Right ventricle myocardium superior (tissue), 1 donor: ENCODE measurements around the gene SGCD. TPM values are rescaled to one million over a fixed set of nuclear protein-coding genes. Genes with fewer than 3 reads are reported as not detected.

Experiments
- ATAC-seq: fragments of 200-7000 bp; cut with Tn5 transposase; one replicate; pipeline ENCODE4 v1.9.1; 2020; ENCODE audit warnings: mild to moderate bottlenecking; ENCODE audit not compliant: poor library complexity
- DNase-seq: peaks from one replicate; pipeline ENCODE4 v3.0.0-alpha.2; 2020
- intact Hi-C: fragments of 100-400 bp; cut with DNase I; formaldehyde crosslinking; loops from one replicate; pipeline ENCODE4 v1.11.2; 2022
- total RNA-seq: library from RNA; stranded (reverse); fragmentation: NEBNext Ultra II Directional; extraction: Animal tissue kit (Norgen Biotek cat#: 25700); gene quantifications from one replicate; pipeline ENCODE4 v1.2.1, GENCODE V29; 2021
- donor health status: DM: no; HTN: yes; CAD: no; lungs with severe emphysema.

Gene SGCD
- total RNA-seq, 1 donor from 2014 or later: 81.5 TPM

DNA sequence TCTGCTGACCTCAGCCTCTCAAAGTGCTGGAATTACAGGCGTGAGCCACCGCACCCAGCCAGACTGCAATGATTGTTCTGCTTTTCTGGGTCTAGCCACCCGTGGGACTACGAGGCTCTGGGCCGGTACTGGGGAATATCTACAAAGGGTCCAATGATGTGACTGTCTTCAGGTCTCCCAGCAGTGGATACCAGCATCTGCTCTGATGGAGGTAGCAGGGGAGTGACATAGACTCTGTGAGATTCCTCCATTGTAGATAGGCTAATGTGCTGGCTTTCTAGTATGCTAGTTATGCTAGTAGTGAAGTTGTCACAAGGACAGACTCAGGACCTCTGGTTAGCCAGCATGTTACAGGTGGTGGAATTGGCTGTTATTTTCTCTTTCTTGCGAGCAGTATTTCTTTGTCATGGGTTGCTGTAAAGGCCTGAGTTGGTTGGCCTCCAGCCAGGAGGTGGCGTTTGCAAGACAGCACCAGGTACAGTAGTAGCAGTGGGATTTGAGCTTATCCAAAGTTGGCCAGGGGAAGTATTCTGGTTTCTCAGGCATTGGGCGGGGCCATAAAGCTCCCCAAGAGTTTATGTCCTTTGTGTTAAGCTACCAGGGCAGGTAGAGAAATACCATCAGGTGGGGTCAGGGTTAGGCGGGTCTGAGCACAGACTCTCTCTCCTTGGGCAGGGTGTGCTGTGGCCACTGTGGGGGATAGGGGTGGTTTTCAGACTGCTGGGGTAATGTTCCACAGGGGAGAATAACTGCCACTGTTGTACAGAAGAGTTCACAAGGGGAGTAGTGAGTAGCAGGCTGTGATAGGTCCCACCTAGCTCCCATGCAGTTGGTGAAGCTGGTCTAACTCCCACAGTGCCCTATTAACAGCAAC lies 105.2 kb downstream of the SGCD start:
- intact Hi-C loops: no loop called here
- peak; percentile 43 for DNase-seq
- ATAC-seq: peak; percentile 25

DNA sequence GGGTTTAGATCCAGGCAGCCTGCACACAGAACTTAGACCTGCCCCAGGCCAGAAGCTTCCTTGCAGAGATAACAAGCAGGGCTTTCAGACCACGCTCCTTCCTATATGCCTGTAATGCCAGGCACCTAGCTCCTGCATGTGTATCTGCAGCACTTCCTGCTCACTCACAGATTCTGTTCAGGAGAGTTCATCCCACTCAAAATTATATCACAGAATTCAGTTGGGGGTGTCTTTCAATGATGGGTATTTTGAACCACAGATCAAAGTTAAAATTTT lies 105.8 kb downstream of the SGCD start:
- ATAC-seq: no peak
- DNase-seq: no peak
- intact Hi-C loops: no loop called here

DNA sequence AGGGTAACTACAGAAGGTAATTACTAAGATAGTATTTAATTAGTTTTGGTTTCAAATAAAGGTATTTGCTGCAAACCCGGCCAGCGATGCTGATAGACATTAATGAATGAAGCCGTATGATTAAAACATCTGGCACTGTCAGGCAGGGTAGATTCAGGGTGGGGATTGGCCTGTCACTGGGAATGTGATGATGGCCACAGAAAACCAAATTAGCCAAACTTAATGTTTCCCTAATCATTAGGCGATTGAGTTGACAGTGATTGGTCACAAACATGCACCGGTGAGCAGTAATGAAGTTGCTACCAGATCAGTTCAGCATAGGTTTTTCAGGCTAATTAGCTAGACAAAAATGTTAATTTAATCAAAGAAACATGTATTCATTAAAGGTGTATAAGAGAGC lies 107.5 kb downstream of the SGCD start:
- DNase-seq (no peak), ATAC-seq (no peak)
- intact Hi-C loops: no loop called here

DNA sequence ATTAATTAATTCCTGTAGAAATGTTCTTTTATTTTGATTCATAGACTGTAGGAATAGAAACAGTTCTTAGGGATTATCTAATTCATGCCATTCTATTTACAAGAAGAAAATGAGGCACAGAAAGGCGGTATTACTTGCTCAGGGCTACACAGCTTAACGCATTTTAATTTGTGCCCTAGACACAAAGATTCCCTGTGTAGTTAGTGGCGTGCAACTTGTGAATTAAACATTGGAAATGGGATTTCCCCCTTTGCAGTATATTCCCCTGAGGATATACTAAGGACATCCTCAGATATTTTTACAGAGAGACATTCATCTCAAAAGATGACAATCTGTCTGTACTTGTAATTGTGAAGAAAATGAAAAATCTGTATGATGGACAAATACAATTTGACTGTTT lies 108.1 kb downstream of the SGCD start:
- DNase-seq: no peak

DNA sequence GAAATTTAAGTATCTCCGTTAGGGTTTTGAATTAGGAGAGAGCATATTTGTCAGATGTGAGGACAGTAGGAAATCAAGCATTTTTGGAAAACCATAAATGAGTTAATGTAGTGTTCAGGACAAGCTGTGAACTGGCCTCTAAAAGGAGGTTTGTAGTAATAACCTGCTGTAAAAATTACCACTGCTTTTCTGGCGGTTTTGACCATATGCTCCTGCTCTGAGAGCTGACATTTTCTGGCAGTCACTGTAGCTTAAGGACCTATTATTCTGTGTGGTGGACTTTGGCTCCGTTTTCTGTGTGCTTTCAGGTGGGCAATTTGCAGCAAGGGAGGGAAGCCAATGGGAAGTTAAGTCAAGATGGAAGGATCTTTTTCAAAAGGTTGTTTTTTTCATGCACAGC lies 111.1 kb downstream of the SGCD start:
- DNase-seq (no peak), ATAC-seq (no peak)
- intact Hi-C loops: no loop called here

More for the DNA sequence above, 108.1 kb downstream of the SGCD start:
- intact Hi-C loops: no loop called here
- no peak for ATAC-seq

DNA sequence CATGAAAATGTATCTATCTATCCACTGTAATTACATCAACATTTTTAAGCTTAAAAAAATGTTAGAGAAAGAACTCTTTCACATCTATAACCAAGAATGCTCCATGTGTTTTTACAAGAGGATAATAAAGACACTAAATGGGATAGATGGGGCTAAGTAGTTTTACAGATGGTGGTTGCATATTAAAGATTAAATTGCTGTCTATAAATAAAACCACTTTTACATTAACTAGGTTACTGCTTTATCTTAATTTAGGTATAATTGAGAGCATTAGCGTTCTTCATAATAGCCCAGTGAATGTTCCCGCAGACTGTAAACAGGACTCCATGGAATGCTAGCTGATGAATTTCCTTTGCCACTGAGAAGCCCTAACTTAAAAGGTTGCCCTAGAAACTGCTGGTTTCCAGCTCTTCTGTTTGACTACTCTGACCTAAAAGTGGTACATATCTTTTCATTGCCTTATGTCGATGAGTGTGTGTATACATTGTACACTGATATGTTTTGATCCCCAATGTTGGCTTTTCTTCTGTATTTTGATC lies 117.9 kb downstream of the SGCD start:
- ATAC-seq: no peak
- no peak for DNase-seq
- intact Hi-C loops: no loop called here

DNA sequence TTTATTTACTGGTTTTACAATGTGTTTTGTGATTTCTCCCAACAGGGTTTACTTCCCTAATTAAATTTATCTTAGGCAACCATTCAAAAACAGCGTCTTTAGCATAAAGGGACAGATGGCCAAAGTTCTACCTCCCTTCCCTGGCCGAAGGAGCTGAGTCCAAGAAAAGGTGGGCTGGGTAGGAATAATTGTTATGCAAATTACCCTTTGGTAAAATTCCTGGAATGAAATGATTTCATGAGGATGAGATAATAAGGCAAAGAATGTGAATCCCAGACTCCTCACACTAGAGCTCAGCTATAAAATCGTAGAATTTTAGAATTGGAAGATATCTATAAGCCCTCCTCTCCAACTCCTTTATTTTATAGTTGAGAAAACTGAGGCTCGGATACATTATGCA lies 119.6 kb downstream of the SGCD start:
- DNase-seq (no peak), ATAC-seq (no peak)
- intact Hi-C loops: no loop called here

DNA sequence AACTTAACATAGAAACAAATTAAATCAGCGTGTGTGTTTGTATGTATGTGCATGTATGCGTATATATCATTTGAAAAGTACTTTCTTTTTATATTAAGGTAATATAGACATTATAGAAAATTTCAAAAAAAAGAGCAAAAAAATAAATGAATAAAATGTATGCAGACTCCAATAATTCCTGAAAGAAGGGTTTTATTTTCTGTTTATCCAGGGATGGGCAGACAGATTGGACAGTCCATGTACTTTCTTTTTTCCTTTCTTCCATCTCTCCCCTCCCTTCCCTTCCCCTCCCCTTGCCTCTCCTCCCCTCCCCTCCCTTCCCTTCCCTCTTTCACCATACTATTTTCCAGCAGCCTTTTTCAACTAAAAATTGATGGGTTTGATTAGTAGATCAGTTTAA lies 123.8 kb downstream of the SGCD start:
- intact Hi-C loops: no loop called here
- ATAC-seq (no peak), DNase-seq (no peak)

DNA sequence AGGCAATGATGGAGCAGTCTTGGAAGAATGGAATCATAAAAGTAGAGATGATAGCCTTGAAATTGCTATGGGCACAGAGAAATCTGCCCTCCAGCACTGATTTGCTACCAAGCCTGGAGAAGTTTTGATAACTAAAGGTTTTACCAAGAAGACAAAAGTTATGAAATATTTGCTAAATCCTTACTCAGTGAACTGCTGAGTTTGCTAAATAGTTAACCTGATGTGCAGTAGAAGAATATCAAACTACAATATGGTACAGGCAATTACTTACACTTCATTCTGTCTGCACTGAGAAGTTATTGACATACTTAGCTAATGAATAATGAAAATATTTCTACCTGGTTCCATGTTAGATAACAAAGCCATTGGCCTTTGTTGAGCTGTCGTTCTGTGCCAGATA lies 124.5 kb downstream of the SGCD start:
- DNase-seq (no peak), ATAC-seq (no peak)
- intact Hi-C loops: no loop called here

DNA sequence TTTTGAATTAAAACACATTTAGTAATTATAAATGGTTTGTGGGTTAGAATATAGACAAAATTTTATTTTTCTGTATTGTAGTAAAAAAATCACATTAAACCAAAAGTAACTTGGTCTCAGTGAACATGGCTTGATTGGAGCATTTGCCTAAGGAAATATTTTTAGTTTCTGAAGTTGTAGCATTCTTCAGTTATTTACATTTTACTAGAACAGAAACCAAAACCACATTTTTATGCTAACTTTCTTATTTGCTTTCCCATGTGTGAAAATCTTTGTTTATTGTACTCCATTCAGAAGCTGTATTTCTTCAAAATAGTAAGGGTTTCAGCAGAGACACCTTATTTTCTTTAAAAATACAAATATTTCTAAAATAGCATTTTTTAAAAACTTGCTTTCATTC lies 129.9 kb downstream of the SGCD start:
- intact Hi-C loops: no loop called here
- ATAC-seq: no peak
- DNase-seq: no peak

DNA sequence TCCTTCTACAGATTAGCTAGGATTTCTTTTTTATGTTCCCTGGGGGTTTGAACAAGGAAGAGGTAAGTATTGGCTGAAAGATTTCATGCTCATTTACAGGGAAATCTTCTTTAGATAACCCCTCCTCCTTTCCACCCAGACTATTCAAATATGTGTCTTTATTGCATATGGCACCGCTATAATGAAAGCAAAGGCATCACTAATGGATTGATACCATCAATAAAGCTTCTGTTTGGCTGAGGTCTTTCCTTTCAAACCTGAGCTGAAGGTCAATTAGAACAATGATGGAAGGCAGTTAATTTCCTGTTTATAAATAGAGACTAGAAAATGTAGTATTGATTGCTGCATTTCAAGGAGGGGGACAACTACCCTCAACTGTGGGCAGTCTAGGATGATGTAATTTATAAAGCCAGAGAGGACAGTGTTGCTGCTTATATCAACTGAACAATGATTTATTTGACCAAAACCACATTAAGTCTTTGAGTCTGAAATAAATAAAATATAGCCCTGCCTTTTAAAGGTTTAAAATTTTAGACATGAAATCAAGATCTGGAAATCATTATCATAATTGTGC lies 132.9 kb downstream of the SGCD start:
- intact Hi-C loops: no loop called here
- no peak for ATAC-seq

DNA sequence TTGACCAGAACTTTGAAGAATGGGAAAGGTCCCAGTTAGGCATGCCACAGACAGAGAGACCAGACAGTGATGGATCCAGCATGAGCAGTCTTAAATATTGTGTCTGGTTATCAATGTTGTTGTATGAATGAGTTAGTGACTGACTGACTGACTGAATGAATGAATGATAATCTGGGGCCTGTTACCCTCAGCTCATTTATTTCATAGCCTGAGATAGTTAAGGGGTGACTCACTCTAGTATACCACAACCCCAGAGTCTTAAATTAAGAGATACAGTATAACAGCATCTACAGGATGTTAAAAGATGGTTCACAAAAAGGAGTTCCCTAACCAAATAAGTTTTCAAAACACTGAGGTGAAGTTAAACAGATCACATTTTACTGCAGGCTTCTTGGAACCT lies 133.5 kb downstream of the SGCD start:
- ATAC-seq (no peak), DNase-seq (no peak)
- intact Hi-C loops: no loop called here

More for the DNA sequence above, 132.9 kb downstream of the SGCD start:
- DNase-seq: no peak

DNA sequence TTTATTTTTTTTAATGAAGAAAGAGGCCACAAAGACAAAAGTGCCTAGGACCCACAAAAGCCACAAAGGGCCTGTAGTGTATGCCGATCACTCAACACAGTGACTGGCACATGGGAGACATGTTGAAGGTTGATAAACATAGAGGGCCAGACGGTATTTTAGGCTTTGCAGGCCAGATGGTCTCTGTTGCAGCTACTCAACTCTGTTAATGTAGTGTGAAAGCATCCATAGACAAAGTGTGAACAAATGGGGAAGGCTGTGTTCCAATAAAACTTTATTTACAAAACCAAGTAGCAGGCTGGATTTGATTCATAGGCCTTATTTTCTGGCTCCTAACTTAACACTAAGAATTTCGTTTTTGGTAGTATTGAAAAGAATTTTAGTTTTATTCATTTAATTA lies 139.9 kb downstream of the SGCD start:
- ATAC-seq (no peak), DNase-seq (no peak)
- intact Hi-C loops: no loop called here

DNA sequence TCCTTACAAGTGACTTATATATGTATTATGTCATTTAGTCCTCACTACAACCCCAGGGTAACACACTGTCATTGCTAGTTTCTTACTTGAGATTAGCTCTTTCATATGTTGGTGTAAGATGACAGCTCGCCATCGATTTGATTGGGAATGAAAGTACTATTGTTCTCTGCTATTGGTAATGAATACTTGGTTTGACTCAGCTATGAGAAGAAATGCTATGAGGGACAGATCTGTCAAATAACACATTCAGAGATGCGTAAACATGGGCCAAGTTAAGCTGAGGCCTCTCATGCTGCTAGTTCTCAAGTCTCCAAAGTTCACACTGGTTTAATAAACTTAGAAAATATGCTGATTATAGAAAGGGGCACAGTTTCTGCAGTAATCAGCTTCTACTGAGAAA lies 142.7 kb downstream of the SGCD start:
- intact Hi-C loops: no loop called here
- ATAC-seq: no peak
- no peak for DNase-seq

DNA sequence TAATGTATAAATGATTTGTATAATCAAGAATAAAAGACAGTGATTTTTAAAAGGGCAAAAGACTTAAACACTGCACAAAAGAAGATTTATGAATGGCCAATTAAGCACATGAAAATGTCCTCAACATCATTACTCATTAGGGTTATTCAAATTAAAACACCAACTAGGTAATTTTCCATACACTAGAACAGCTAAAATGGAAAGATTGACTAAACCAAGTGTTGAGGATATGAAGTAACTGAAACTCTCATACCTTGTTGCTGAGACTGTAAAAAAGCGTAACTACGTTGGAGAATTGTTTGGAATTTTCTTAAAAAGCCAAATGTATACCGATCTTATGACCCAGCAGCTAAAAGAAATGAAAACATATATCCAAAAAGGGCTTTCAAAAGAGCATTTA lies 144.9 kb downstream of the SGCD start:
- DNase-seq: no peak
- intact Hi-C loops: no loop called here
- ATAC-seq: no peak

DNA sequence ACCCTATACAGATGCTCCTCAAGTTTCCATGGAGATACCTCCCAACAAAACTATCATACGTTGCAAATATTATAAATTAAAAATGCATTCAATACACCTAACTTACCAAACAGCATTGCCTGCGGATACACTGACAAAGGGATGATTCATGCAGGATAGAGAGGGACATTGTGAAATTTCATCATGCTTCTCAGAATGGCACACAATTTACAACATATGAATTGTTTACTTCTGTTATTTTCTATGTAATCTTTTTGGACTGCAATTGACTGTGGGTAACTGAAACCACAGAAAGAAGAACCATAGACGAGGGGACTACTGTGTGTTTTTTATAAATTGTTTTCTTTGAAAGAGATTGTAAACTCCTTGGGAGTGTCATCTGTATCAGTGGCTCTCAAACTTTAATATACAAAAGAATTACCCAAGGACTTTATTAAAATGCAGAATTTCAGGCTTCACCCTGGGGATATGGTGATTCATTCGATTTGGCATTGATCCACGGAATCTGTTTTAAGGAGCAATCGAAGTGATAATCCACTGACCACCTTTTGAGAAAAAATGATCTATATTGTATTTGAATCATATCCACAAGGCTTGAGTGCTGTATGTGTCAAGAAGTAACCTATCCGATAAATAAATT lies 146.4 kb downstream of the SGCD start:
- ATAC-seq (no peak), DNase-seq (no peak)
- intact Hi-C loops: no loop called here

DNA sequence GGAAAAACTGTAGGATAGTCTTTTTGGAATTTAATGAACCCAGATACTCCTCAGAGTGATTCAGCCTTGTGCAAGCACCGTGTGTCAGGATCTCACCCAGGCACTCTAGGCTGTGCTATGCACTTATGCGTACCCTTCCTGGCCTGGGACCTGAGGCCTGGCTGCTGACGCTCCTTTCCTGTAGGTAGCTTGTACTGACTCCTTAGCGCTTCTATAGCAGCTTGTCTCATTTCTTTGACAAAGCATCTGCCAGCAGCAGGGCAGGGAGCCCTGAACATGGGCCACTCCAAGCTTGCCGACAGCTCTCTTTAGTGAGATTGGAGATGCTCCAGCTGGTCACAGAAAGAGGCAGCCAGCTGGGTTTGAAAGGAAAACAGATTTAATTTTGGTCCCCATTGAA lies 147.3 kb downstream of the SGCD start:
- peak; percentile 81 for DNase-seq
- intact Hi-C loops: no loop called here

DNA sequence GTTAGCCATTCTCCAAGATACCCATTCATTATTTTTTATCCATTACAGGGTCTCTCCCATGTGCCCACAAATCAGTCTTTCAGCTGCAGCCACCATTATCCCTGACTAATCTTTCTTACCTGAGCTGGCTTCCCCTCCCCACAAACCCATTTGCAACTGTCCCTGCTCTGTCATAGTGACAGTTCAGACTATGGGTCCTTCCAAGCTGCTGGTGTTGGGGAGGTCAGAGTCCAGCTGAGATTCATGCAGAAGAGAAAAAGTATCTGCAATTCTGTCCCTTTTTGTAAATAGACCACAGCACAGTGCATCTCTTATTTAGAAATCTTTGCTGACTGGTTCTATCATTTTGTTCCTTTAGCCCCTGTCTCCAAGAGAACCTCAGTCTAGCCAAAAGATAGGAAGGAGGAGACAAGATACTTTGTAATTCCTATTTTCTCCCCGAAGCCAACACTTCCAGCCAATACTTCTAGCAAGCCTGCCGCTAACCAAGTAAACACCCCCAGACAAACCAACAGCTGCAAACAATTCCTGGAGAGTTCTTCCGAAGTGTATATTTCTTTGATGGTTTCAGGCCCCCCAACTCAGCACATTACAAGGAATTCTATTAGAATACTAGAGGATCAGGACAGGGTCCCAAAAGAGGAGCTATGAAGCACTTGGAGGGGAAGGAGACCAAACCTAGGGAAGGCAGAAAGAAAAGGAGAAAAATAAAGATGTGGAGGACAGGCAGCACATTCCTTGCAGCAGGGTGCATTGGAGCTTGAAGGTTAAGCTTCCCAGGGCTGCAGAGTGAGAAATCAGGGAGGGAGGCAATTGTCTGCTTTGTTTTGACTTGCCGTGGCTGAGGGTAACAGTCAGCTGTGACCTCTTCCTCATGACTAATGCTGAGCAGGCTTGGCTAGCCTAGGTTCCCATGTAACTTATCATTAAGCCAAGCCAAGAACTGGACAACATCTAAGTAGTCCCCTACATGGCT lies 148.5 kb downstream of the SGCD start:
- ATAC-seq (peak; percentile 80), DNase-seq (peak; percentile 39)
- intact Hi-C loops: no loop called here

More for the DNA sequence above, 147.3 kb downstream of the SGCD start:
- peak; percentile 85 for ATAC-seq

DNA sequence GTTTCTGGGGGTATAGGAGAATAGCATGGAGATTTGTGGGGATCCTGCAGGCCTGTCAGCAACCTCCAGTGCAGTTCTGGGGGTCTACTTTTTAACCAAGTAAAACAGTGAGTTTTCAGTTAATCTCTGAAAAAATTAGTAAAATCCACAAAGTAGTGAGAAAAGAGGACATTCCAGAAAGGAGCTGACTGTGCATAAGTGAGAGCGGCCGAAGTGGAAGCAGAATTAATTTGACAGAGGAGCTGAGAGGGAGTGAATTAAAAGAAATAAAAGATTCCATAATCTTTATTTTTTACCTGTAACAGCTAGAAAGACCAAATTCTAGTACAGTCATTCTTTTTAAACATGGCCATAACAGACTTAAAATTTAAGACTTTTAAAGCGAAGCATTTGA lies 149.2 kb downstream of the SGCD start:
- no peak for ATAC-seq
- DNase-seq: no peak
- intact Hi-C loops: no loop called here
